GM18519 (cell line): ENCODE measurements around the gene CIAPIN1.

ENCODE experiments used
- ATAC-seq: cut with Tn5 transposase; IDR thresholded peaks from one replicate; pipeline ENCODE4 v1.9.1; 2021; ENCODE audit warnings: mild to moderate bottlenecking, moderate library complexity; ENCODE audit not compliant: unreplicated experiment, low FRiP score

The CIAPIN1 gene

GRCh38 chr16:57476546-57477410, 29.6 kb upstream of the CIAPIN1 start:
- no peak for ATAC-seq

GRCh38 chr16:57475711-57476339, 28.6 kb upstream of the CIAPIN1 start:
- peak; percentile 92 for ATAC-seq

GRCh38 chr16:57474671-57475661, 27.8 kb upstream of the CIAPIN1 start:
- ATAC-seq, result no peak

GRCh38 chr16:57473906-57474305, 26.7 kb upstream of the CIAPIN1 start:
- no peak for ATAC-seq

- ATAC-seq, result no peak
Measured at GRCh38 chr16:57473176-57473840, 26.1 kb upstream of the CIAPIN1 start.

- no peak for ATAC-seq
Measured at GRCh38 chr16:57472665-57473060, 25.5 kb upstream of the CIAPIN1 start.

- ATAC-seq, result no peak
Measured at GRCh38 chr16:57471852-57472664, 24.9 kb upstream of the CIAPIN1 start.

- no peak for ATAC-seq
Measured at GRCh38 chr16:57471209-57471608, 24.0 kb upstream of the CIAPIN1 start.

GRCh38 chr16:57470711-57471110, 23.5 kb upstream of the CIAPIN1 start:
- no peak for ATAC-seq

- ATAC-seq, result no peak
Measured at GRCh38 chr16:57469917-57470470, 22.8 kb upstream of the CIAPIN1 start.

- ATAC-seq, result no peak
Measured at GRCh38 chr16:57469046-57469445, 21.9 kb upstream of the CIAPIN1 start.

GRCh38 chr16:57468346-57468745, 21.2 kb upstream of the CIAPIN1 start:
- no peak for ATAC-seq

GRCh38 chr16:57464523-57464922, 17.3 kb upstream of the CIAPIN1 start:
- ATAC-seq, result no peak

- no peak for ATAC-seq
Measured at GRCh38 chr16:57462978-57463362, 15.8 kb upstream of the CIAPIN1 start.

GRCh38 chr16:57462209-57462977, 15.2 kb upstream of the CIAPIN1 start, which contains the start of gene POLR2C:
POLR2C (plus strand) TSS chr16:57462679; CDS start chr16:57462725, 46 bp downstream.
- peak; percentile 54 for ATAC-seq

GRCh38 chr16:57452021-57452420, 4.8 kb upstream of the CIAPIN1 start:
- ATAC-seq, result no peak

- no peak for ATAC-seq
Measured at GRCh38 chr16:57446531-57447185, 527 bp downstream of the CIAPIN1 start.

GRCh38 chr16:57445510-57445909, 1.7 kb downstream of the CIAPIN1 start:
- ATAC-seq, result no peak
